Caco-2 (cell line): ENCODE results near the gene RAD51D. TPM values are rescaled to one million over a fixed set of nuclear protein-coding genes. Genes with fewer than 3 reads are reported as not detected.

Source experiments
- BruUV-seq: library from RNA; stranded (reverse); fragments of 400-500 nt; replicated peaks from 2 replicates; lab custom pipeline; 2021; lab: Mats Ljungman, UMichigan
- CTCF ChIA-PET: fragments of 300-600 bp; sonication (Branson Sonifier 250); formaldehyde crosslinking; loops from one replicate; lab custom pipeline; 2022; ENCODE audit warnings: antibody characterized with exemption; lab: Charles Lee
- POLR2A ChIA-PET: fragments of 300-600 bp; sonication (Branson Sonifier 250); formaldehyde crosslinking; loops from one replicate; lab custom pipeline; 2022; ENCODE audit warnings: antibody characterized with exemption; lab: Charles Lee
- DNase-seq, 2 experiments: peaks; one replicate each; pipeline versions ENCODE4 v3.0.0 to v3.0.0-alpha.2; 2020 to 2022
- H3K27me3 ChIP-seq: replicated peaks from 2 replicates; pipeline ENCODE4 v1.6.0; 2011; ENCODE audit warnings: low read length; ENCODE audit not compliant: control insufficient read depth, insufficient read depth
- H3K36me3 ChIP-seq: 2 replicates; pipeline ENCODE4 v1.5.1; 2011; ENCODE audit warnings: low read length; ENCODE audit not compliant: control insufficient read depth, insufficient read depth
- H3K4me1 ChIP-seq: fragments of 250-450 bp; sonication (Bioruptor Pico); 2 replicates; pipeline ENCODE4 v1.5.1; 2020; ENCODE audit warnings: mild to moderate bottlenecking
- H3K4me3 ChIP-seq: 2 replicates; pipeline ENCODE4 v1.5.1; 2011; ENCODE audit warnings: low read depth, mild to moderate bottlenecking, control low read depth, low read length
- H3K9me3 ChIP-seq: fragments of 250-450 bp; sonication (Bioruptor Pico); 2 replicates; pipeline ENCODE4 v1.5.1; 2020; ENCODE audit warnings: mild to moderate bottlenecking, moderate library complexity
- H3K27ac Mint-ChIP-seq: one replicate; pipeline ENCODE4 v1.8.0; 2022; ENCODE audit warnings: mixed read lengths; ENCODE audit not compliant: unreplicated experiment
- H3K27me3 Mint-ChIP-seq: one replicate; pipeline ENCODE4 v1.8.0; 2022; ENCODE audit warnings: mixed read lengths; ENCODE audit not compliant: insufficient read depth, unreplicated experiment
- H3K36me3 Mint-ChIP-seq: one replicate; pipeline ENCODE4 v1.8.0; 2022; ENCODE audit warnings: mild to moderate bottlenecking, mixed read lengths; ENCODE audit not compliant: insufficient read depth, unreplicated experiment
- H3K4me1 Mint-ChIP-seq: one replicate; pipeline ENCODE4 v1.8.0; 2022; ENCODE audit warnings: low read depth, mixed read lengths; ENCODE audit not compliant: unreplicated experiment
- H3K4me3 Mint-ChIP-seq: one replicate; pipeline ENCODE4 v1.8.0; 2022; ENCODE audit warnings: mild to moderate bottlenecking, moderate library complexity, mixed read lengths; ENCODE audit not compliant: unreplicated experiment
- H3K9me3 Mint-ChIP-seq: one replicate; pipeline ENCODE4 v1.8.0; 2022; ENCODE audit warnings: mixed read lengths; ENCODE audit not compliant: unreplicated experiment
- CTCF ChIP-seq, 2 experiments: fragments of 200-600 bp in 1 of 2; IDR thresholded peaks; 1 replicate in 1 of 2; 2 replicates in 1 of 2; pipeline versions ENCODE4 v1.5.1 to v1.8.0; 2011 to 2022; ENCODE audit warnings: antibody characterized with exemption in 1 of 2, control low read depth in 1 of 2, inconsistent platforms in 1 of 2, low read depth in 1 of 2, low read length in 1 of 2, mild to moderate bottlenecking in 1 of 2, moderate library complexity in 1 of 2; ENCODE audit not compliant: insufficient read depth in 1 of 2, severe bottlenecking in 1 of 2, unreplicated experiment in 1 of 2
- intact Hi-C: fragments of 100-400 bp; cut with micrococcal nuclease; formaldehyde crosslinking; loops from one replicate; pipeline ENCODE4 v1.10.0; 2022; ENCODE audit not compliant: unreplicated experiment
- total RNA-seq: library from RNA; stranded (reverse); gene quantifications from 2 replicates; pipeline ENCODE4 v1.2.3, GENCODE V29; 2022

The RAD51D gene
- total RNA-seq, 1 experiment from 2014 or later: 31.8 TPM

GRCh38 chr17:35044181-35044580 lies 75.5 kb downstream of the RAD51D start:
- Mint-ChIP-seq H3K4me3 (no peak overlapping the region), H3K27ac (no peak overlapping the region), H3K4me1 (peaks cover 10% of the 10 kb centered on the region), H3K9me3 (no peaks in the 10 kb centered on the region), H3K36me3 (no peaks in the 10 kb centered on the region), H3K27me3 (no peaks in the 10 kb centered on the region)
- TF ChIP-seq CTCF (IDR thresholded peaks at IDR 0.05; ENCODE audit: insufficient read depth in 1 of 2, low read depth in 1 of 2, low read length in 1 of 2, severe bottlenecking in 1 of 2, unreplicated experiment in 1 of 2): no peak
- intact Hi-C loops: no loop called here
- Histone ChIP-seq H3K4me3 (no peak overlapping the region), H3K9me3 (no peaks in the 10 kb centered on the region), H3K27me3 (no peaks in the 10 kb centered on the region), H3K4me1 (peaks cover 11% of the 10 kb centered on the region), H3K36me3 (no peaks in the 10 kb centered on the region)
- BruUV-seq: no TSS peak
- ChIA-PET CTCF (no interaction called here), POLR2A (no interaction called here)
- no peak for DNase-seq

Other genes with a start within 250 kb of the RAD51D start
- 1.5 and 1.8 TPM in 2 replicates for gene CCT6B, start 158.4 kb downstream of the RAD51D start, total RNA-seq
- 24.3 and 25.0 TPM in 2 replicates for gene ZNF830, start 158.3 kb downstream of the RAD51D start, total RNA-seq
- gene LIG3, start 139.3 kb downstream of the RAD51D start, total RNA-seq: 49.9 and 55.3 TPM in 2 replicates
- 27.9 and 29.6 TPM in 2 replicates for gene RFFL, start 56.2 kb downstream of the RAD51D start, total RNA-seq
- not detected in 2 replicates for gene FNDC8, start 1.8 kb upstream of the RAD51D start, total RNA-seq
- gene NLE1, start 22.4 kb upstream of the RAD51D start, total RNA-seq: 24.8 and 26.2 TPM in 2 replicates
- not detected in 2 replicates for gene UNC45B, start 28.0 kb upstream of the RAD51D start, total RNA-seq
- not detected in 2 replicates for gene SLC35G3, start 74.5 kb upstream of the RAD51D start, total RNA-seq
- gene SLFN5, start 123.2 kb upstream of the RAD51D start, total RNA-seq: 0.81 and 1.6 TPM in 2 replicates